NCI-H2196 treated with DMSO at 0.1 percent for 48 hours (cell line): ENCODE data around the gene TAL1.
A peak's percentile ranks its signal among the peaks of the same experiment; 100 is the strongest.
"Not testable (repeated sequence)": the region's sequence is repeated elsewhere in the genome, so short reads cannot be mapped to it uniquely, and the experiment has no call there.

Source experiments
- DNase-seq: peaks from one replicate; lab custom pipeline; 2025; ENCODE audit not compliant: unreplicated experiment; lab: John Stamatoyannopoulos, UW

Gene TAL1

DNA sequence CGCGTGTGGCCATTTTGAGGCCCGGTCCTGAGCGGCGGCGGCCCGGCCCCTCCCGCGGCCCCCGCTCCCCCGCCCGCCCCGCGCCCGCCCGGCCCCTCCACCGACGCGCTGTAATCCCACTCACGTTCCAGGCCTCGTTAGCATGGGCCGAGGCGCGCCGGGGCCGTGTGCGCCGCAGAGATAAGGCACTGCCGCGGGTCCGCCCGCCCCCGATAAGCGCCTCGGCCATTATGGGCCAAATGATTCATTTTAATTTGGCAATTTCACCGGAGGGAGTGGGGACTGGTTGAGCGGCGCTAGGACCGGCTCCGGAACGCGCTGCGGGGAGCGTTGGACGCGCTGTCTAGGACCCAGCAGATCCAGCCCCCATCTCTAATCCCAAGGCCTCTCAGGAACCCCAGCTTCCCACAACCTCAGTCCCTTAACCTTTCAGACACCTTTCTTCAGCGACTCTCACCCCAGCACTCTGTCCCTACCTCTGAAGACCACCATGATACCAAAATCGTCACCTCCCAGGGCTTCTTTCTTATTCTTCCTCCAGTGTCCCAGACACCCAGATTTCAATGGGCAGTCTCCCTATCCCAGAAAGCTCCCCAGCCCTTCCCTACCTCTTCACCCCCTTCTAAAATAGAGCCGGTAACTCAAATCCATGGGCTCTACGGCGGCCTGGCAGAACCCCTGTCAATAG, at the start of gene TAL1:
TSS of gene TAL1 (minus strand) at position 39 of the 688 bp plus-strand sequence. CDS start 6,337 bp downstream, outside the sequence.
- no peak for DNase-seq

DNA sequence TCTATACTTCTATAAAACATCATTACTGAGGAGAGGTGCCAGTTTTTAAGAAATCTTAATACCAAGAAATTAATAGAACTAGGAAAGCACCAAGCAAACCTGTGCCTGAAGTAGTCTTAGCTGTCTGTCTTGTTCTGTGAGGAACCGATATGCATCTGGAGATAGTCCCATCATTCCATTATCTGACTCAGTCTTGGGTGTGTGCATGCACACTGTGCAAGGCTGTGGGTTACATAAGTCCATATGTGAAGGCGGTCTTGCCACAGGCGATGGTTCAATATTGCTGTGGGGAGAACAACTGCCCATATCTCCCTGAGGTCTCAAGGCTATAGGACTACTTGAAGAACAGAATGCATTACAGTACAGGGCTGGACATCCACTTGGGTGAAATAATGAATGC, 48.1 kb upstream of the TAL1 start:
- DNase-seq: no peak

DNA sequence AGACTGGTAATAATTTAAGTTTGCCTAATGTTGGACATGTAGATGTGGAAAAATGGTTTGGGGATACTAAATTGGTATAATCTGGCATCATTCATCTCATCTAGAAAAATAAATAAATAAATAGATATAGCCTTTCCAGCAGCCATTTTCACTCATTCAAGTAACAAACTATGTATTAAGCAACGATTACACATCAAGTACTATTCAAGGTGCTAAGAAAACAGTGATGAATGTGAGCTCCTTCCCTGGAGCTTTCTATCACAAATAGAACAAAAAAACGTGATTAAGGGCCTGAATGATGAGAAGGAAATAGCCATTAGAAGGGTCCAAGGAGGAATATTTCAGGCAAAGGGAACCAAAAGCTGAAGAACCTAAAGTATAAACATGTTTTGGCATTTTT, 44.8 kb upstream of the TAL1 start:
- no peak for DNase-seq

DNA sequence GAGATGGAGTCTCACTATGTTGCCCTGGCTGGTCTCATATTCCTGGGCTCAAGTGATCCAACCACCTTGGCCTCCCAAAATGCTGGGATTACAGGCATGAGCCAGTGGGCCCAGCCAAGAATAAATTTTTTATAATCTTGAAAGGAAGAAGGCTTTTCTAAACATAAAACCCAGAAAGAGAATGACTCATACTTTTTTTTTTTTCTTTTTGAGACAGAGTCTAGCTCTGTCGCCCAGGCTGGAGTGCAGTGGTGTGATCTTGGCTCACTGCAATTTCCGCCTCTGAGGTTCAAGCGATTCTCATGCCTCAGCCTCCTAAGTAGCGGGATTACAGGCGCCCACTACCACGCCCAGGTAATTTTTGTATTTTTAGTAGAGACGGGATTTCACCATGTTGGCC, 43.8 kb upstream of the TAL1 start:
- not testable (repeated sequence) for DNase-seq

DNA sequence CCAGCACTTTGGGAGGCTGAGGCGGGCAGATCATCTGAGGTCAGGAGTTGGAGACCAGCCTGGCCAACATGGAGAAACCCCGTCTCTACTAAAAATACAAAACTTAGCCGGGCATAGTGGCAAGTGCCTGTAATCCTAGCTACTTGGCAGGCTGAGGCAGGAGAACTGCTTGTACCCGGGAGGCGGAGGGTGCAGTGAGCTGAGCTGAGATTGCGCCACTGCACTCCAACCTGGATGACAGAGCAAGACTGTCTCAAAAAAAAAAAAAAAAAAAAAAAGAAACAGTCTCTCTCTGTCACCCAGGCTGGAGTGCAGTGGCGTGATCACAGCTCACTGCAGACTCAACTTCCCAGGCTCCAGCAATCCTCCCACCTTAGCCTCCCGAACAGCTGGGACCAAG, 33.5 kb upstream of the TAL1 start:
- DNase-seq: not testable (repeated sequence)

DNA sequence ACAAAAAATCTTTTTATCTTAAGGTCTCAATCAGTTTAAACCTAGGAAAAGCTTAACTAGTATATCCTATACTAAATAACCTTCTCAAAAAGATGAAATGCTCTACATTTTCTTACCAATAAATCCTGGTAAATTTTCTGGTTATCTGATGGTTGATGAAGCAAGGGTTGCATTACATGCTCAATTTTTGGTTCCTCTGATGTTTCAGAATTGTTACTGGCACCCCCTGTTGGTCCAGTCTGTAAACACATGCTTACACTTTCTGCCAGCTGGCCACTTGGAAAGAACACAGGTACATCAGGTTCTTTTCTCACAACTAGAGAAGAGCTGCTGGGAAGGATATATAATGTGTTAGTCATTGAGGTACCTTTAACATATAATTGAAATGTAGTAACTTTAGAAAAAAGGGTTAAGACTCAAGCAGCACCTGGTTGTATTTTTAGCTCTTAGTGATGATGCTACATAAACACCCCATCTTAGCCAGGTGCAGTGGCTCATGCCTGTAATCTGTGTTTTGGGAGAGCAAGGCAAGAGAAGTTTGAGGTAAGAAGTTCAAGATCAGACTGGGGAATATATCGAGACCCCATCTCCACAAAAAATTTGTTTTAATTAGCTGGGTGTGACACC, 30.9 kb upstream of the TAL1 start:
- peak; percentile 18 for DNase-seq

DNA sequence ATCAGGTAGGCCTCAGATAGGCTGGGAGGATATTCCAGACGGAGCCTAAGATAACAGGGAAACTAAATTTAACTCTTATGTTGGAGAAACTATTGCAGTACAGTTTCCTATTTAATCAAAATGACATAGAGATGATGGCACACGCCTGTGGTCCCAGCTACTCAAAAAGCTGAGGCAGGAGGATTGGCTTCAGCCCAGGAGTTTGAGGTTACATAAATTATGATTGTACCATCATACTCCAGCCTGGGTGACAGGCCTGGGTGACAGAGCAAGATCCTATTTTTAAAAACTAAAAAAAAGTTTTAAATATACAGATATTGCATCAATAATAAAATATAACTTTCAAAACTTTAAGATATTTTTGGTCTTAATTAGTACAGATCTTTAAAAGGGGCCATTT, 25.2 kb upstream of the TAL1 start:
- DNase-seq: no peak

DNA sequence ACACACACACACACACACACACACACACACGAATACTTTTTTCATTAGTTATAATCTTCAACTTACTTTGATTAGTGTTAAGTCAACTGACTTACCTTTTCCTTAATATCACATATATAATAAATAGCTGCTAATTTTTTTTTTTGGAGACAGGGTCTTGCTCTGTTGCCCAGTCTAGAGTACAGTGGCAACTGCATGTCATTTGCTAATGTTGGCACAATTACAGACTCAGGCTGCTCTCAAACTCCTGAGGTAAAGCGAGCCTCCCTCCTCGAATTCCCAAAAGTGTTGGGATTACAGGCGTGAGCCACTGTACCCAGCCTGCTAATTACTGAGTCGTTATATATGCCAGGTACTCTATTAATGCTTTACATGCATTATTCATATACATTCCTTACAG, 20.8 kb upstream of the TAL1 start:
- no peak for DNase-seq

DNA sequence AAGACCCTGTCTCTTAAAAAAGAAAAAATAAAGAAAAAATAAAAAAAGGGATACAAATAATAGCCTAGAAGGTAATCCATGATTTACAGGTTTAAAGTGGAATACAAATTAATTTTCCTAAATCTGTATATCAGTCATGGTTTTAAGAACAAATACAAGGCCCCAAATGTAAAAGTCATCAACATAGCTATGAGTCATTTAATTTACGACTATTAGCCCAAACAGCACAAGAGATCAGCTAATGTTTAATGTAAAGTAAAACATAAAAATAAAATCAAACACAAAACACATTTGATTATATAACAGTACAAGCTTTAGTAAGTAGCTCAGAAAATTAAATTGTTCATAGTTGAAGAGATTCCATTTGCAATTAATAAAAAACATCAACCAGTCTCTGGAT, 20.3 kb upstream of the TAL1 start:
- DNase-seq: no peak

DNA sequence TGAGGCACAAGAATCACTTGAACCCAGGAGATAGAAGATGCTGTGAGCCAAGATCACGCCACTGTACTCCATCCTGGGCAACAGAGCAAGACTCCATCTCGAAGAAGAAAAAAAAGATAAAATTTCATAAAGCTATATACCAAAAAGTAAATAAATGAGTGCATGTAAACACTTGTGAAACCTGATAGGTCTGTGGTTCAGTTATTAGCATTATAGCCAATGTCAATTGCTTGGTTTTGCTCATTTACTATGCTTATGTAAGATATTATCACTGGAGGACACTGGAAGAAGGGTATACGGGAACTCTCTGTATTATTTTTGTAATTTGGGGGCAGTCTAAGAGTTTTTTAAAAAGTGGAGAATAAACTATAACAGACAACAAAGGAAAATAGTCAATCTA, 17.7 kb upstream of the TAL1 start:
- no peak for DNase-seq

DNA sequence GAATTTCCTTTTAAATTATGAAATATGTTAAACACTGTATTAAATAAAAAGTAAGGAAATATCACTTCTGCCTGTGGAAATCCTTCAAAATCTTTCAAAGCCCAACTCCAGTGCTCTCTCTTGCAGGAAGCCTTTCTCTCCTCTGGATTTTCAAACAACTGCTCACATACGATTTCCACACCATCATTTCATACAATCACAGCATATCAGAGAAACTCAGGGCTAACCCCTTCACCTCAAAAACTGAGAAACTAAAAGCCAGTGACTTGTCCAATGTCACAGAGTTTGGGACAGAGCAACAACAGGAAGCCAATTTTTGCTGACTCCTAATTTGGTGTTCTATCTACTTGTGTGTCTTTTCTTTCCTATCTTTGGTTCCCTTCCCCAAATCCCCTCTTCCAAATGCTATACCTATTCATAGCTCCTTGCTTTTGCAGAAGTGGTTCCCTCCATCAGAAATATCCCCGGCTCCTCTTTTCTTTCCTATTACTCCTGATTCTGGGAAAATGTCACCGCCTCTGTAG, 12.4 kb upstream of the TAL1 start:
- DNase-seq: no peak

DNA sequence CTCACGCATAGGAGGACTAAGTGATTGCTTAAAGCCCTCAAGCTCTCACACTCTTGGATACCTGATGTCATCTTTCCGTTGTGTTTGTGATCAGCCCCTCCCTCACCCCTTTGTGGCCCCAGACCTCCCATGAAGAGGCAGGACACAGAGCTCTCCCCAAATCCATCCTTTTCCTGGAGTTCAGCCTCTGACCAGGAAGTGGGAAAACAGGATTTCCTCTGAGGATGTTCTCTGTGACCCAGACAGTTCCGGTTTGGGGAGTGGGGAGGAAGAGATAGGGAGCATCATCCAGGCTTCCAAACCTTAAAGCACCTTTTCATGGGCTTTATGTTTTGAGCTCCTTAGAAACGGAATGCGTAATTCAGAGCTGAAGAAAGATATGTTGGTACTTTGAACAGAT, 11.9 kb upstream of the TAL1 start:
- no peak for DNase-seq

DNA sequence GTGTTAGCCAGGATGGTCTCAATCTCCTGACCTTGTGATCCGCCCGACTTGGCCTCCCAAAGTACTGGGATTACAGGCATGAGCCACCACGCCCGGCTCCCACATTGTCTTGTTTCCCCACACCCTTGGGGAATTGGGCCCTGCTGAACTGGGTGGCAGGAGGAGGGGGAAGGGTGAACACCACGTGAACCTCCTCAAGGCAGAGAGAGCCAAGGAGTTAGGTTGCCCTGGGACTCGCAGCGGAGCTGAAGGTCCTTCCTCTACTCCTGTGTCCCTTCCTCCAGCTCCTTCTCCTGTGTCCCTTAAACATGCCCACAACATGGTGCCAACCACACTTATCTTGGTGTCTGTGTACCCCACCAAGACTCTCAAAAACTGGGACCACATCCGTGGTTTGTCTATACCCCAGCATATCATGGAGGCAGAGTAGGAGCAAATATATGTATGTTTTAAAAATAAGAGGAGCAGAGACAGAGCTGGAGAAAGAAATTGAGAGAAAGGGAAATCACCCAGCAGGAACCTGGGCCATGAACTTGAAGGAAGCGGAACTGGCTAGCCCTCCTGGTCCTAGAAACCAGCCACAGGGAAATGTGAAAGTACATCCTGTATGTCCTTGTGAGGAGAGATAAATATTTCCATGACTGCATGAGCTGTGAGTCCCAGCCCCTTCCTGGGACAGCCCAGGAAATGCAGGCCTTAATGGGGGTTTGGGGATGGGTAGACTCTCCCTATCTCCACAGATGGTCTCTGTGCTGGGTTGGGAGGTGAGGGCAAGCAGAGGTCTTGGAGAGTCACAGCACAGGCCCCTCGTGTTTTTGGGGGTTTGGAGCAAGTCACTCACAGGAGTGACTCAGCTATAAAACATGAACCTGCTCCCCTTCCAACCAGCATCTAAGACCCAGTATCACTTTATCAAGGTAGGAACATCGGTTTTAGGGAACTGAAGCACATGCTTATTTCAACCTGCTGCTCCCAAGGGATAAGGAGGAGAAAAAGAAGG, 9.4 kb upstream of the TAL1 start:
- no peak for DNase-seq

DNA sequence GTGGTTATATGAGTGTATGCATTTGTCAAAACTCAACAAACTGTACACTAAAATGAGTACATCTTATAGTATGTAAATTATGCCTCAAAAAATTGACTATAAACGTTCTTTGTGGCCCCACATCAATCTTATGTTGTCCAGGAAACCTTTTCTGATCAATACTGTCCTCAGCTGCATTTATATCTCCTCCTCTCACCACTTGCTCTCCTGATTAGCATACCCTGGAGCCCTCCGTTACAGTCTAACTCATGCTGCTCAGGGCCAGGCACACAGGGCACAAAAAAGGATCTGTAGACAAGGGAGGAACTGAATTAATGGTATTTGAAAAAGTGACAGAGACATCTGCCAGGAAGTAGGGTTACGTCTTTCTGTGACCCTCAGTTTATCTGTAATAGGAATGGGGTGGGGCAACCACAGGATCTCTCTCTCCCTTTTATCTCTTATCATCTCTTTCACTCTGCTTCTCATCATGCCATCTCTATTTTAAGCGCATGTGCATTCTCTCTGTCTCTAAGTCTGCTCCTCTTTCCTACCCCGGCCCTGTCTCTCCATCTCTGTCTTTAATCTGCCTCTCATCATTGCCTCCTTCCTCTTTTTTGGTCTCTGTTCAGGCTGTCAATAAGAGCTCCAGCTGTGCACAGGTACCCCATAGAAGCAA, 7.0 kb upstream of the TAL1 start:
- DNase-seq: no peak

DNA sequence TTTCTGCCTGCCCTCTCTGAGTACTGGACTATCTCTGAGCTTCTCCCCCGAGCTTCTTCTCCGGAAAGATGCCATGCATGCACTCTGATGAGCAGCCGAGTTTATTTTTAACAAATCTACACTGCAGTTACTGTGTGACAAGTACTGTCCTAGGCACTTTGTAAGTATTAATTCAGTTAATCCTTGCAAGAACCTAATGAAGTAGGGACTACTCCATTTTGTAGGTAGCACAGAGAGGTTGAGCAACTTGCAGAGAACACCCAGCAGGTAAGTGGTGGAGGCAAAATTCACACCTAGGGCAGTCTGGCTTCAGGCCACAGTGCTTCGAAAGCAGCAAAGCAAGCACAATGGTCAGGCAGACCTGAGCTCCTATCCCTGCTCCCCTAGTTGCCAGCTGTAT, 3.8 kb upstream of the TAL1 start:
- no peak for DNase-seq

DNA sequence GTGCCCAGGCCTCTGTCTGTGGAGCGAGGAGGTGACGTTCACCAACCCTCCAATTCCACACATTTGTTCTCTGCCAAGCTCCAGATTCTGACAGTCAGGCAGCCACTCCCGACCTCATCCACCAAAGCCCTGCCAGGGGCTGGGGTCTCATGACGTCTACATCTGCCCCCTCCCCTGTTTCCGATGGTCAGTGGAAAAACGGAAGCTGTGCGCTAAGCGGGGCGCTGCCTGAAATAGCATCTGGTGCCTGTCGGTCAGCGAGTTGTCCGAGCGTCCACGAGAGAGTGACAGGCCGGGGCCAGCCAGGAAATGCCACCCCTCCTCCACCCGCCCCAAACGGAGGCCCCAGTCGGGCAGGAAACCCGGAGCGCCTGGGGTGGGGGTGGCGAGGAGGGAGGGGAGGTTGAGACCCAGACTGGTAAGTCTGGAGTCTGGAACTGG, 3.2 kb upstream of the TAL1 start:
- DNase-seq: no peak

DNA sequence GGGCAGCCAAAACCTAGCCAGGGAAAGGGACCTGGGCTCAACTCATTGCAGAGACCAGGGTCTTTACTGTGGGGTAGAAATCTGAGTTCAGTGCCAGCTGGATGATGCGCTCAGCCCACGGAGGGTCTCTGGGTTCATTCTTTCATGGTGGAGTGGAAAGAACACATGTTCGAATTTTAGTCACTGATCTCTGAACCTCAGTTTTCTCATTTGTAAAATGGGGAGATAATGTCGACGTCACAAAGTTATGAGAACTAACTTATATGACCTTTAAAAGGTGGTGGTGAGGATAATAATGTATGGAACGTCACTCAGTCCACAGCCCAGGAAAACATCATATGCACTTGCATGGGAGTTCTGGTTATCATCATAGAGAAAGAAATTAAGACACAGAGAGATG, 1.2 kb upstream of the TAL1 start:
- no peak for DNase-seq

DNA sequence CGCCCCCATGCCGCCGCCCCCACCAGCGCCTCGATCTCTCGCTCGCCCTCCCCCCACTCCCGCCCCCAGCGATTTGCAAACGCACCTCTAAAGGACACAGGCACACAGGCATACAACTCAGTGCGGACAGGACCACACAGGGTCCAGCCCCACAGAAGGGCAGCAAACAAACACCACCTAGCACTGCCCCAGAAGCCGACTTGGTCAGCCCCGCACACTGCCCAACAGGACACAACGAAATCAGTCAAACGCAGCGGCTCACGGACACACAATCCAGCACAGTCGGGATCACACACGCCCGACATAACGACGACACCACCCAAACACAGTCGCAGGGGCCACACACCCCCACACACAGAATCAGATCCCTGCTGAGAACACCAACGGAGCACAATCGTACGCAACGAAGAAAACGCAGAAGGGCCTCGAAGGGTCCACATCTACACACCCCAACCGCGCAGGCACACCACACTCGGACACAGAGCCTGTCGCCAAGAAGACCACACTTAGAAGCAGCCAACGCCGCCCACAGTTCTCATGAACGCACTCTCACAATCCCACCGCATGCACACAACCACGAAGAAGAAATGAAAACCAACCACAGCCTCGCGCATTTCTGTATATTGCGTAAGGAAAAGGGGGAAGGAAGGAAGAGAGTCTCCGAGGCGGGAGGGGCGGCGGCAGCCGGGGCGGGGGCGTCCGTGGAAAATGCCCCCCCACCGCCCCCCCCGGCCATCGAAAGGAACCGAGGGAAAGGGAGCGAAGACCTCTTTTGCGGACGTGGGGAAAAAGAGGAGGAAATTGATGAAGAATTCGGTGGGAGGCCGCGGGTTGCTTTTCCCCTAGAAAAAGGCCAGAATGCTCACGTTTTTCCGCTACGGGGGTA, 481 bp downstream of the TAL1 start:
- DNase-seq: no peak

DNA sequence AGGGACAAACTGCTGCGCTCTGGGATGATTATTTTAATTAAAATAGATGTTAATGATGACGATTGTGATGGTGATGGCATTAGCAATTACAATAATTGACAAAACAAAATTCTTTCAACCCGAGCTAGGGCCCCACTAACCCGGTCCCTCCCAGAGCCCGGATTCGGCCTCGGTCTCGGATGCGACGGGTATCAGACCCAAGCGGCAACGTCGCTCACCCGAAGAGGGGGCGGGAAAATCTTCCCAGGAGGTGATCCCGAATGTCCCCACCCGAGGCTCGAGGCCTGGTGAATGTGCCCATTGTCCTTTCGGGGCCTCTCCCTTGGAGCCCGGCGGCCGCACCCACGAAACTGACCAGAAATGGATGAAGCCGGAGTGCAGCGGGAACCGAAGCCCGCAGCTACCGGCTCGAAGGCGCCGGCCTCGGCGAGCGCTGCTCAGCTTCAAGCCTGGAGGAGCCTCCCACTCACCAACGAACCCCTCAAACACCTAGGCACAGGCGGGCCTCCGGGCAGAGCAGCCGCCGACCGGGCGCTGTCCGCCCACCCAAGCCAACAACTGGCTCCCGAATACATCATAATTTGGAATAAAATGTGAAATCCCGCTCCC, 1.2 kb downstream of the TAL1 start:
- no peak for DNase-seq
